Activated CD8-positive, alpha-beta T cell treated with anti-CD3 and anti-CD28 coated beads, Interleukin-2, amount 10 ng/mL, durations not matched to agents 7 days and 5 days (primary cell): ENCODE measurements around the gene FLNB. TPM values are rescaled to one million over a fixed set of nuclear protein-coding genes. Genes with fewer than 3 reads are reported as not detected.

Source experiments
- ATAC-seq: fragments of 150-1000 bp; cut with Tn5 transposase; one replicate; pipeline ENCODE4 v1.10.0; 2021; ENCODE audit warnings: moderate library complexity
- CTCF ChIA-PET: fragments of 350-600 bp; sonication (Branson Sonifier 250); formaldehyde crosslinking; loops from one replicate; lab custom pipeline; 2021; ENCODE audit warnings: antibody characterized with exemption; lab: Charles Lee
- POLR2A ChIA-PET: fragments of 350-600 bp; sonication (Branson Sonifier 250); formaldehyde crosslinking; loops from one replicate; lab custom pipeline; 2021; ENCODE audit warnings: antibody characterized with exemption; lab: Charles Lee
- DNase-seq: peaks from one replicate; pipeline ENCODE4 v3.0.0-alpha.2; 2020
- H3K27ac Mint-ChIP-seq: one replicate; pipeline ENCODE4 v1.8.0; 2021; ENCODE audit warnings: mild to moderate bottlenecking, mixed read lengths
- H3K27me3 Mint-ChIP-seq: one replicate; pipeline ENCODE4 v1.8.0; 2021; ENCODE audit warnings: low read depth, mixed read lengths
- H3K36me3 Mint-ChIP-seq: one replicate; pipeline ENCODE4 v1.8.0; 2021; ENCODE audit warnings: low read depth, mixed read lengths
- H3K4me1 Mint-ChIP-seq: one replicate; pipeline ENCODE4 v1.8.0; 2021; ENCODE audit warnings: low read depth, mixed read lengths
- H3K4me3 Mint-ChIP-seq: one replicate; pipeline ENCODE4 v1.8.0; 2021; ENCODE audit warnings: mild to moderate bottlenecking, mixed read lengths
- H3K9me3 Mint-ChIP-seq: one replicate; pipeline ENCODE4 v1.8.0; 2022; ENCODE audit warnings: mixed read lengths; ENCODE audit not compliant: insufficient read depth
- total RNA-seq, 2 experiments: library from RNA; stranded (reverse); gene quantifications; one replicate each; pipeline ENCODE4 v1.2.3, GENCODE V29; 2021

The FLNB gene
- total RNA-seq, 2 experiments from 2014 or later: 14.1 to 15.9 TPM

- CTCF ChIA-PET: no interaction called here
- ATAC-seq: no peak
- Mint-ChIP-seq H3K36me3 (peaks cover 4% of the 10 kb centered on the region), H3K27ac (no peak overlapping the region), H3K4me3 (no peak overlapping the region), H3K9me3 (no peaks in the 10 kb centered on the region), H3K27me3 (peaks cover 4% of the 10 kb centered on the region), H3K4me1 (peaks cover 51% of the 10 kb centered on the region)
- no peak for DNase-seq
- POLR2A ChIA-PET: no interaction called here
These were observed 29.1 kb downstream of the FLNB start for GRCh38 chr3:58037141-58037910.

GRCh38 chr3:58038675-58039292 is 30.6 kb downstream of the FLNB start:
- DNase-seq: no peak
- ChIA-PET POLR2A (no interaction called here), CTCF (interaction anchor here (1.3 kb wide), 1 partner anchor 129 kb away, joined by 4 read pairs; no protein-coding TSS in a partner anchor)
- Mint-ChIP-seq H3K36me3 (peaks cover 4% of the 10 kb centered on the region), H3K9me3 (no peaks in the 10 kb centered on the region), H3K27ac (no peak overlapping the region), H3K4me3 (no peak overlapping the region), H3K4me1 (peaks cover 57% of the 10 kb centered on the region), H3K27me3 (peaks cover 4% of the 10 kb centered on the region)
- no peak for ATAC-seq

GRCh38 chr3:58039601-58040000 is 31.4 kb downstream of the FLNB start:
- DNase-seq: no peak
- ChIA-PET CTCF (interaction anchor here (1.3 to 2.6 kb wide), 2 partner anchors 32 to 128 kb away, joined by 4 to 11 read pairs; partner anchors contain the start of gene FLNB), POLR2A (no interaction called here)
- Mint-ChIP-seq H3K27me3 (peaks cover 4% of the 10 kb centered on the region), H3K9me3 (no peaks in the 10 kb centered on the region), H3K36me3 (peaks cover 4% of the 10 kb centered on the region), H3K27ac (no peak overlapping the region), H3K4me3 (no peak overlapping the region), H3K4me1 (peaks cover 55% of the 10 kb centered on the region)
- ATAC-seq: no peak

DNA sequence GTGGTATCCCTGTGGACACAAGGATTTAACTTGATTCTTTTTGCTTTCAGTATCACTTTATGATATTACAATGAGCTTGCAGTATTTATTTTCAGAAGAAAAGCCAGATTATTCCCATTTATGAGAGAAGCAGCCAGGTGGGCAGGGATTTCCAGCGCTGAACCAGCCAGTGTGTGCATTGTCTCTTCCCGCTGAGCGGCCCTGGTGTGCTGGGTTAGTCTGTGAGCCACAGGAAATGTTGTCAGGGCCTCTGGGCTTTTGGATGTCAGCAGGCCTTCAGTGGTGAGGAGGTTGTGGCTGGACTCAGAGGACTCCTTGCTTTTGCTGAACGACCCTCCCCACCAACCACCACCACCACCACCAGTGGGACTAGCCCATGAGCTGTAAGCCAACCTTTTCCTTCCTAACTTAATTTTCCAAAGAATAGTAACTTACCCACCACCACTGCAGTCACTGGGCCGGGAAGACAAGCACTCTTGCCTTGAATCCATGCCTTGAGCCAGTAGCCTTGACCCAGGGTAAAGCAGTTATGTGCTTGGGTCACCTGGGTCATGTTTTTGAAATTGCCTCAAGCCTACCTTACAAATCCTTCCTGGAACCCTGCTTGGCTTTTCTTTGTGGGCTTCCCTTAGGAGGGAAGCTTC is 33.1 kb downstream of the FLNB start:
- Mint-ChIP-seq H3K4me1 (peaks cover 38% of the 10 kb centered on the region), H3K36me3 (peaks cover 4% of the 10 kb centered on the region), H3K9me3 (no peaks in the 10 kb centered on the region), H3K4me3 (no peak overlapping the region), H3K27ac (peak overlapping the region; percentile 54), H3K27me3 (peaks cover 4% of the 10 kb centered on the region)
- ATAC-seq (peak; percentile 58), DNase-seq (no peak)
- ChIA-PET CTCF (interaction anchor here (1.1 to 2.6 kb wide), 4 partner anchors 33 to 137 kb away, joined by 3 to 12 read pairs (median 7); partner anchors contain the start of gene FLNB), POLR2A (interaction anchor here (0.9 to 1.6 kb wide), 2 partner anchors 11 to 55 kb away, joined by 3 to 7 read pairs; no protein-coding TSS in a partner anchor)

DNA sequence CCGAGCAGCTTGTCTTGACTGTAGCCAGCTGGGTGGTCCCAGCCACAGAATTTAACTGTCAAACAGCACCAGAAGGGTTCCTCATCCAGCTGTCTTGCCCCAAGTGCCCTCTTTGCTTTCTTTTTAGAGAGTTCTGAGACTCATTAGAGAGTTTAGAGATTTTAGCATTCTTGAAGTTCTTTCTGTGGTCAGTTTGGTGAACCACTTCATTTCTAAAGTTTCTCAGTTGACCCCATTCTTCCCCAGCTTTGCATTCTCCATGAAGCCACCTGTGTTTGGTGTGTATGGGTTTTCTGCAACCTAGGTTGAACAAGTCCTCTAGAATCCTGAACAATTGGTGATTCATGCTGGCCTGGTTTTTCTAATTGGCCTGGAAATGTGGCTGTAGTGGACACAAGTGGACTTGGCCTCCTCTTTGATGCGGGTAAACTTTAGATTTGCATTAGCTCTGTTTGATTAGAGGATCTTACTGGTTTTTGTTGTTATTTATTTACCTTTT is 33.7 kb downstream of the FLNB start:
- no peak overlapping the region for H3K4me3 Mint-ChIP-seq
- H3K9me3 Mint-ChIP-seq: no peaks in the 10 kb centered on the region
- DNase-seq: peak; percentile 28
- peak overlapping the region; percentile 54 for H3K27ac Mint-ChIP-seq
- H3K27me3 Mint-ChIP-seq: peaks cover 4% of the 10 kb centered on the region
- peaks cover 32% of the 10 kb centered on the region for H3K4me1 Mint-ChIP-seq
- ATAC-seq: peak; percentile 62
- H3K36me3 Mint-ChIP-seq: peaks cover 4% of the 10 kb centered on the region
- CTCF ChIA-PET: interaction anchor here (1.1 to 2.6 kb wide), 4 partner anchors 34 to 136 kb away, joined by 3 to 12 read pairs (median 7); partner anchors contain the start of gene FLNB
- POLR2A ChIA-PET: interaction anchor here (0.9 to 1.6 kb wide), 2 partner anchors 11 to 55 kb away, joined by 3 to 7 read pairs; no protein-coding TSS in a partner anchor

DNA sequence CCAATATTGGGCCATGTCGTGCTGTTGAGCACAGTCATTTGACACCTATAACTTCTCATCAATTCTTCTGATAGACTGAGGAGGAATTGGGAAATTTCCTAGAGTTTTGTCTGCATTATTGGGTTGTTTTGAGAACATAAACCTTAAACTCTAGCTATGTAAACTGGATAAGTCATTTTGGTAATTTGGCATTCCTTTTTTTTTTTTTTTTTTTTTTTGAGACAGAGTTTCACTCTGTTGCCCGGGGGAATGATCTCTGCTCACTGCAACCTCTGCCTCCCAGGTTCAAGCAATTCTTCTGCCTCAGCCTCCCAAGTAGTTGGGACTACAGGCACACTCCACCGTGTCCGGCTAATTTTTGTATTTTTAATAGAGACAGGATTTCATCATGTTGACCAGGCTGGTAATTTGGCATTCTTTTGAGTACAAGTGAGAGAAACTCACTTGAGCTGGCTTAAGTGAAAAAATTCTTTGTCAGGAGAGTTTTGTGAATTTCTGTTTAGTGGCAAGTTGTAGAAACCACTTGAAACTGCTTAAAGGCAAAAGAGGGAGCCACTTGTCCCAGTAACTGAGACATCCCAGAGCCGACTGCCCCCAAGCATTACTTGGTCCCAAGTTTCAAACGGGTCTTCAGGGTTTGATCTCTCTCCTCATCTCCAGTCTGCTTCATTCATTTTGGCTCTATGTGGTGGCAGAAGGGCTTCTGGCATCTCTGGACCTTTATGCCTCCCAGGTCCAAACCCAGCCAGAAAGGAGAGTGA is 34.9 kb downstream of the FLNB start:
- DNase-seq (no peak), ATAC-seq (no peak)
- H3K4me1 Mint-ChIP-seq: peaks cover 27% of the 10 kb centered on the region
- CTCF ChIA-PET: interaction anchor here (0.8 to 2.3 kb wide), 3 partner anchors 31 to 124 kb away, joined by 3 to 12 read pairs (median 3); no protein-coding TSS in a partner anchor
- no peak overlapping the region for H3K4me3 Mint-ChIP-seq
- POLR2A ChIA-PET: interaction anchor here (1.6 kb wide), 1 partner anchor 9 kb away, joined by 7 read pairs; no protein-coding TSS in a partner anchor
- no peak overlapping the region for H3K27ac Mint-ChIP-seq
- H3K9me3 Mint-ChIP-seq: no peaks in the 10 kb centered on the region
- H3K27me3 Mint-ChIP-seq: no peaks in the 10 kb centered on the region
- H3K36me3 Mint-ChIP-seq: no peaks in the 10 kb centered on the region

- H3K27me3 Mint-ChIP-seq: no peaks in the 10 kb centered on the region
- H3K4me1 Mint-ChIP-seq: peaks cover 26% of the 10 kb centered on the region
- ChIA-PET POLR2A (no interaction called here), CTCF (interaction anchor here (0.8 to 1.3 kb wide), 2 partner anchors 30 to 38 kb away, joined by 3 read pairs; no protein-coding TSS in a partner anchor)
- H3K4me3 Mint-ChIP-seq: no peak overlapping the region
- ATAC-seq (no peak), DNase-seq (no peak)
- no peaks in the 10 kb centered on the region for H3K9me3 Mint-ChIP-seq
- no peaks in the 10 kb centered on the region for H3K36me3 Mint-ChIP-seq
- H3K27ac Mint-ChIP-seq: no peak overlapping the region
These were observed 35.7 kb downstream of the FLNB start for GRCh38 chr3:58043933-58044332.

- ChIA-PET CTCF (interaction anchor here (0.6 kb wide), 1 partner anchor 173 kb away, joined by 3 read pairs; no protein-coding TSS in a partner anchor), POLR2A (no interaction called here)
- H3K4me1 Mint-ChIP-seq: peaks cover 26% of the 10 kb centered on the region
- H3K9me3 Mint-ChIP-seq: no peaks in the 10 kb centered on the region
- no peak for ATAC-seq
- H3K36me3 Mint-ChIP-seq: no peaks in the 10 kb centered on the region
- H3K4me3 Mint-ChIP-seq: no peak overlapping the region
- H3K27me3 Mint-ChIP-seq: no peaks in the 10 kb centered on the region
- H3K27ac Mint-ChIP-seq: no peak overlapping the region
- DNase-seq: no peak
These were observed 36.7 kb downstream of the FLNB start for GRCh38 chr3:58044691-58045483.

DNA sequence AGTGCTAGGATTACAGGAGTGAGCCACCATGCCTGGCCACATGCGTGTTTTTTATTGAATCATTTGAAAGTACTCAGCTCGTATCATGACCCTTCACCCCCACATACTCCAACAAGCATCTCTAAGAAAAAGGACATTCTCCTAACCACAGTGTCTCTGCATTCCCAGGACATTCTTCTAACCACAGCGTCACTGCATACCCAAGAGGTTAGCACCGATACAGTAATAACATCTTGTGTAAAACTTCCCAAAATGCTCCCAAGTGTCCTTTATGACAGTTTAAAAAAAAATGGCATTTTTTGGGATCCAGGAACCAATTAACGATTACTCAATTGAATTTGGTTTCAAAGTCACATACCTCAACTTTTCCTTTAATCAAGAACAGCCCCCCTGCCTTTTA is 39.6 kb downstream of the FLNB start:
- no peak for DNase-seq
- H3K4me1 Mint-ChIP-seq: peaks cover 4% of the 10 kb centered on the region
- H3K36me3 Mint-ChIP-seq: no peaks in the 10 kb centered on the region

DNA sequence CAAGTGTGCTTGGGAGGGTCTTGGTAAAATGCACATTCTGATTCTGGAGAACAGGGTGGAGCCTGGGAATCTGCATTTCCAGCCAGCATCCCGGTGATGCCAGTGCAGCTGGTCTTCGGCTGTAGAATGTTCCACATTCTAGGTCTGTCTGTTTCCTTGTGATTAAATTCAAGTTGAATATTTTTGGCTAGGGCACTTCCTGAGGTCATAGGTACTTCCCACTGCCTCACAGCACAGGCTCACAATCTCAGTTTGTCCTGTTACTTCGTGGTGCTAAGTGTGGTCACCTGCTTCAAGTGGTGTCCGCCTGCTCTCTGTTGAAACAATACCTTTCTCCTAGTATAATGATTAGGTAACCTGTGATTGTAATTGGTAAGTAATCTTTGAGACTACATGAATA is 40.1 kb downstream of the FLNB start:
- ATAC-seq (no peak), DNase-seq (no peak)
- Mint-ChIP-seq H3K9me3 (no peaks in the 10 kb centered on the region), H3K27ac (no peak overlapping the region), H3K36me3 (no peaks in the 10 kb centered on the region), H3K27me3 (no peaks in the 10 kb centered on the region), H3K4me3 (no peak overlapping the region), H3K4me1 (peaks cover 3% of the 10 kb centered on the region)
- ChIA-PET POLR2A (no interaction called here), CTCF (no interaction called here)

More for the DNA sequence above, 39.6 kb downstream of the FLNB start:
- ChIA-PET POLR2A (no interaction called here), CTCF (no interaction called here)
- no peak overlapping the region for H3K27ac Mint-ChIP-seq
- no peaks in the 10 kb centered on the region for H3K9me3 Mint-ChIP-seq
- H3K4me3 Mint-ChIP-seq: no peak overlapping the region
- no peaks in the 10 kb centered on the region for H3K27me3 Mint-ChIP-seq
- no peak for ATAC-seq
